GM12878 (cell line): Measurements from ENCODE around the gene FNDC3B. TPM values are rescaled to one million over a fixed set of nuclear protein-coding genes. Genes with fewer than 3 reads are reported as not detected.

Experiments
- ATAC-seq: fragments of 200-7000 bp; cut with Tn5 transposase; 3 replicates; pipeline ENCODE4 v1.9.1; 2020; ENCODE audit warnings: mild to moderate bottlenecking, moderate library complexity
- BruUV-seq: library from RNA; stranded (reverse); fragments of 400-500 nt; replicated peaks from 2 replicates; lab custom pipeline; 2021; lab: Mats Ljungman, UMichigan
- CTCF ChIA-PET: fragments of 300-600 bp; sonication (Branson Sonifier 250); formaldehyde crosslinking; extraction: SDS; loops from one replicate; lab custom pipeline; 2021; ENCODE audit warnings: inconsistent platforms; lab: Yijun Ruan, JAX
- POLR2A ChIA-PET: fragments of 350-600 bp; formaldehyde crosslinking; extraction: SDS; loops from one replicate; lab custom pipeline; 2021; ENCODE audit warnings: inconsistent platforms; lab: Charles Lee
- RAD21 ChIA-PET: fragments of 300-600 bp; sonication (Branson Sonifier 250); formaldehyde crosslinking; loops from one replicate; lab custom pipeline; 2023; ENCODE audit warnings: antibody characterized with exemption; ENCODE audit not compliant: unreplicated experiment; lab: Charles Lee
- SMC1A ChIA-PET: fragments of 300-600 bp; sonication (Branson Sonifier 250); formaldehyde crosslinking; loops from one replicate; lab custom pipeline; 2023; ENCODE audit not compliant: unreplicated experiment, uncharacterized antibody; lab: Charles Lee
- DNase-seq: peaks from one replicate; pipeline ENCODE4 v3.0.0-alpha.2; 2011; ENCODE audit warnings: low read depth, low spot score
- FAIRE-seq: peaks from 3 replicates; lab custom pipeline; 2011; peaks lifted over from hg19 to GRCh38; lab: Jason Lieb, UNC
- H2AFZ ChIP-seq: 2 replicates; pipeline ENCODE4 v1.6.0; 2011; ENCODE audit warnings: low read depth, low read length, control low read depth; ENCODE audit not compliant: control insufficient read depth
- H3K27ac ChIP-seq: 2 replicates; pipeline ENCODE4 v1.5.1; 2011; ENCODE audit warnings: control low read depth; ENCODE audit not compliant: control insufficient read depth, insufficient read depth
- H3K27me3 ChIP-seq, 2 experiments: replicated peaks in 1 of 2; 2 replicates each; pipeline versions ENCODE4 v1.6.0 to v1.6.1; 2011; ENCODE audit warnings: low read length in 1 of 2; ENCODE audit not compliant: control insufficient read depth in 2 of 2, insufficient read depth in 2 of 2
- H3K36me3 ChIP-seq, 2 experiments: 2 replicates each; pipeline ENCODE4 v1.5.1; 2011; ENCODE audit warnings: low read length in 1 of 2; ENCODE audit not compliant: control insufficient read depth in 2 of 2, insufficient read depth in 2 of 2
- H3K4me1 ChIP-seq: 2 replicates; pipeline ENCODE4 v1.6.1; 2011; ENCODE audit warnings: mild to moderate bottlenecking, low read length, moderate library complexity, mixed read lengths; ENCODE audit not compliant: control insufficient read depth, insufficient read depth
- H3K4me2 ChIP-seq: 2 replicates; pipeline ENCODE4 v1.6.0; 2011; ENCODE audit warnings: control low read depth; ENCODE audit not compliant: control insufficient read depth, insufficient read depth
- H3K4me3 ChIP-seq: fragments of 200-600 bp; sonication (generic); 2 replicates; pipeline ENCODE4 v1.5.1; 2016
- H3K79me2 ChIP-seq: 2 replicates; pipeline ENCODE4 v1.6.0; 2011; ENCODE audit warnings: low read length; ENCODE audit not compliant: control insufficient read depth, insufficient read depth
- H3K9ac ChIP-seq: 2 replicates; pipeline ENCODE4 v1.8.0; 2011; ENCODE audit warnings: low read length, control low read depth, mixed read lengths; ENCODE audit not compliant: control insufficient read depth, insufficient read depth
- H3K9me3 ChIP-seq: replicated peaks from 3 replicates; pipeline ENCODE4 v1.5.1; 2011; ENCODE audit warnings: mild to moderate bottlenecking, low read length; ENCODE audit not compliant: control insufficient read depth, insufficient read depth
- H4K20me1 ChIP-seq: 2 replicates; pipeline ENCODE4 v1.6.0; 2011; ENCODE audit not compliant: control insufficient read depth, insufficient read depth
- CBX3 ChIP-seq: fragments of 200-600 bp; sonication (generic); IDR thresholded peaks from 2 replicates; pipeline ENCODE4 v1.6.1; 2016; ENCODE audit warnings: low read depth, borderline replicate concordance
- CREB1 ChIP-seq: IDR thresholded peaks from 2 replicates; pipeline ENCODE4 v1.6.1; 2012; ENCODE audit warnings: low read depth, mild to moderate bottlenecking, inconsistent platforms
- CREM ChIP-seq: IDR thresholded peaks from 2 replicates; pipeline ENCODE4 v1.6.1; 2014; ENCODE audit warnings: antibody characterized with exemption, low read depth
- FOXM1 ChIP-seq: IDR thresholded peaks from 2 replicates; pipeline ENCODE4 v1.6.1; 2012; ENCODE audit warnings: low read depth, mild to moderate bottlenecking, inconsistent platforms, low read length, moderate library complexity
- GABPA ChIP-seq: IDR thresholded peaks from 2 replicates; pipeline ENCODE4 v1.6.1; 2014; ENCODE audit warnings: antibody characterized with exemption, low read depth, mild to moderate bottlenecking, inconsistent platforms
- HCFC1 ChIP-seq: fragments of 150-350 bp; IDR thresholded peaks from 2 replicates; pipeline ENCODE4 v1.6.1; 2014; ENCODE audit warnings: low read length
- HDGF ChIP-seq: fragments of 450-650 bp; IDR thresholded peaks from 2 replicates; pipeline ENCODE4 v1.6.1; 2016; ENCODE audit warnings: antibody characterized with exemption
- IKZF2 ChIP-seq, 2 experiments: fragments of 450-650 bp; IDR thresholded peaks; 2 replicates each; pipeline ENCODE4 v1.6.1; 2017; ENCODE audit warnings: mild to moderate bottlenecking in 2 of 2, moderate library complexity in 2 of 2
- KLF5 ChIP-seq: fragments of 450-650 bp; IDR thresholded peaks from 2 replicates; pipeline ENCODE4 v1.6.1; 2014; ENCODE audit warnings: mild to moderate bottlenecking; ENCODE audit not compliant: partially characterized antibody
- MEF2B ChIP-seq: fragments of 450-650 bp; IDR thresholded peaks from 2 replicates; pipeline ENCODE4 v1.6.1; 2018; ENCODE audit warnings: mild to moderate bottlenecking, moderate library complexity; ENCODE audit not compliant: partially characterized antibody, poor library complexity, severe bottlenecking
- NBN ChIP-seq: fragments of 450-650 bp; IDR thresholded peaks from 2 replicates; pipeline ENCODE4 v1.6.1; 2016
- NFIC ChIP-seq: IDR thresholded peaks from 2 replicates; pipeline ENCODE4 v1.6.1; 2012; ENCODE audit warnings: low read depth, mild to moderate bottlenecking, inconsistent platforms, low read length, moderate library complexity
- NFXL1 ChIP-seq: fragments of 450-650 bp; IDR thresholded peaks from 2 replicates; pipeline ENCODE4 v1.6.1; 2017; ENCODE audit warnings: antibody characterized with exemption, mild to moderate bottlenecking, borderline replicate concordance
- NR2C2 ChIP-seq: IDR thresholded peaks from 2 replicates; pipeline ENCODE4 v1.6.1; 2011; ENCODE audit warnings: borderline replicate concordance, low read depth; ENCODE audit not compliant: control insufficient read depth, insufficient read length
- PML ChIP-seq: IDR thresholded peaks from 2 replicates; pipeline ENCODE4 v1.6.1; 2012; ENCODE audit warnings: low read length, inconsistent platforms
- SPI1 ChIP-seq: IDR thresholded peaks from 2 replicates; pipeline ENCODE4 v1.6.1; 2011; ENCODE audit warnings: low read depth, mild to moderate bottlenecking, low read length, moderate library complexity, borderline replicate concordance; ENCODE audit not compliant: insufficient read depth
- YBX1 ChIP-seq: fragments of 450-650 bp; IDR thresholded peaks from 2 replicates; pipeline ENCODE4 v1.6.1; 2016; ENCODE audit warnings: antibody characterized with exemption
- ZBED1 ChIP-seq: IDR thresholded peaks from 2 replicates; pipeline ENCODE4 v1.6.1; 2016; ENCODE audit warnings: borderline replicate concordance
- ZNF24 ChIP-seq: fragments of 450-650 bp; IDR thresholded peaks from 2 replicates; pipeline ENCODE4 v1.6.1; 2017; ENCODE audit warnings: antibody characterized with exemption, mild to moderate bottlenecking
- WGBS: methylation state at CpG from one replicate; pipeline ENCODE4 v1.1.6; 2016; ENCODE audit warnings: low lambda C conversion rate; ENCODE audit not compliant: insufficient replicate concordance, insufficient coverage; ENCODE audit errors: missing lambda C conversion rate; 5-methylcytosine and 5-hydroxymethylcytosine counted together
- in situ Hi-C: fragments of 300-500 bp; cut with MboI; formaldehyde crosslinking; loops from 9 replicates; pipeline ENCODE4 v1.14.3; 2018; ENCODE audit warnings: mixed read lengths
- intact Hi-C: fragments of 100-400 bp; cut with micrococcal nuclease; formaldehyde crosslinking; loops from one replicate; pipeline ENCODE4 v1.14.2; 2022; ENCODE audit not compliant: unreplicated experiment
- polyA plus RNA-seq, 11 experiments: library from polyadenylated mRNA; depleted of rRNA in 4 of 11; unstranded in 6 of 11; stranded (reverse) in 5 of 11; fragments of >200 nt; fragmentation: Nextera tagmentation in 4 of 11; fragmentation: Illumina TruSeq in 1 of 11; extraction: Ambion mirVana in 4 of 11; extraction: Trizol in 1 of 11; gene quantifications; 1 replicate in 1 of 11; 2 replicates in 10 of 11; pipeline versions ENCODE4 v1.2.1 to v1.2.3, GENCODE V29; 2011 to 2016; ENCODE audit warnings: inconsistent platforms in 2 of 11, missing spikeins in 2 of 11, low read depth in 1 of 11
- total RNA-seq, 4 experiments: library from RNA; depleted of rRNA in 3 of 4; stranded (reverse); fragments of >200 nt in 3 of 4; fragmentation: Illumina TruSeq in 1 of 4; extraction: Trizol in 1 of 4; gene quantifications; 2 replicates each; pipeline versions ENCODE4 v1.2.1 to v1.2.3, GENCODE V29; 2013 to 2021
- TF ChIP-seq, protein P1 (sequence below): fragments of 450-650 bp; IDR thresholded peaks from 2 replicates; pipeline ENCODE4 v1.6.1; 2018; ENCODE audit warnings: mild to moderate bottlenecking, low read depth, moderate library complexity; ENCODE audit not compliant: partially characterized antibody
- TF ChIP-seq, protein P2 (sequence below): fragments of 450-650 bp; formaldehyde crosslinking; IDR thresholded peaks from 2 replicates; pipeline ENCODE4 v1.4.0; 2022; ENCODE audit warnings: mild to moderate bottlenecking, moderate library complexity

The FNDC3B gene
- total and polyA plus RNA-seq, 10 of the 15 experiments (the other 5 are each of a cell fraction or from before 2014, with no cell fraction given) = 7.9 to 35.0 (median 18.5) TPM

DNA sequence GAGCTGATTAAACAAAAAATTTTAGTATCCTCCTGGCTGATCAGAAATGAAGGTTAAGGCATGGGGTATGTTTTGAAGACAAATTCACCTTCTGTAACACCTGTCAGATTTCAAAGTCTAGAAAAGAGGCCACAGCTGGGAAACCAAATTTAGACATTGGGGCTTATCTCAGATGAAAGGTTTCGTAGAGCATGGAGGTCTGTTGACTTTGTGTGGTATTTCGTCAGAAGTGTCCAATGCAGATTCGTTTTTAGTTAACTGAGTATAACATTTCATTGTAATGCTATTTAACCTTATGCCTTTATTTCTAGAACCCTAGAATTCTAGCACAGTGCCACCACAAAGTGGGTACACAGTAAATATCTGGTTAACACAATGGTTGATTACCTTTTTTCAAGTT, 61.7 kb downstream of the FNDC3B start:
- FAIRE-seq = peak; percentile 59
- Histone ChIP-seq H3K9me3 (no peaks in the 10 kb centered on the region), H3K27me3 (no peaks in the 10 kb centered on the region), H3K4me3 (0 out of 2 replicates have a peak overlapping the region, but pooled peaks have one; percentile 17), H3K4me1 (peaks cover 62% of the 10 kb centered on the region), H3K4me2 (peak overlapping the region; percentile 32), H3K36me3 (no peaks in the 10 kb centered on the region; a peak in 1 of 4 replicates), H3K9ac (no peak overlapping the region), H3K27ac (peak overlapping the region; percentile 85), H3K79me2 (peaks cover 71% of the 10 kb centered on the region), H2AFZ (no peak overlapping the region), H4K20me1 (no peaks in the 10 kb centered on the region)
- ATAC-seq = peak; percentile 75
- intact Hi-C loops (no loop called here), in situ Hi-C loops (no loop called here)
- POLR2A ChIA-PET = interaction anchor here (0.7 to 2.1 kb wide), 7 partner anchors 9 to 65 kb away, joined by 3 to 9 read pairs (median 3); no protein-coding TSS in a partner anchor
- DNase-seq = peak; percentile 67
- SMC1A ChIA-PET = interaction anchor here (0.5 to 10.8 kb wide), 28 partner anchors 13 to 222 kb away, joined by 3 to 169 read pairs (median 4); partner anchors contain the start of gene FNDC3B
- 0% methylated on average over 3 of the region's 3 CpGs for WGBS
- CTCF ChIA-PET = interaction anchor here (0.6 to 4.4 kb wide), 11 partner anchors 9 to 119 kb away, joined by 3 to 30 read pairs (median 4); no protein-coding TSS in a partner anchor
- BruUV-seq = no TSS peak
- RAD21 ChIA-PET = interaction anchor here (1.0 to 4.7 kb wide), 13 partner anchors 9 to 231 kb away, joined by 3 to 57 read pairs (median 9); partner anchors contain the start of gene FNDC3B
- TF ChIP-seq IKZF2 (IDR thresholded peaks at IDR 0.05) (peak in 1 of 2 experiments; percentile 32; a peak in 1 of 4 replicates), GABPA (no peak), KLF5 (no peak), HDGF (no peak), YBX1 (no peak), CREB1 (peak; percentile 72), NFXL1 (no peak), NR2C2 (no peak), NBN (no peak), ZNF24 (0 out of 2 replicates have a peak, but pooled peaks have one; percentile 17), SPI1 (no peak), ZBED1 (no peak), MEF2B (peak; percentile 72), PML (no peak), CREM (peak; percentile 72; the same call in 1 of the 2 replicates), NFIC (peak; percentile 70; the same call in 1 of the 2 replicates), CBX3 (no peak), HCFC1 (no peak), FOXM1 (peak; percentile 27; the same call in 1 of the 2 replicates)
- TF ChIP-seq, protein P1, sequence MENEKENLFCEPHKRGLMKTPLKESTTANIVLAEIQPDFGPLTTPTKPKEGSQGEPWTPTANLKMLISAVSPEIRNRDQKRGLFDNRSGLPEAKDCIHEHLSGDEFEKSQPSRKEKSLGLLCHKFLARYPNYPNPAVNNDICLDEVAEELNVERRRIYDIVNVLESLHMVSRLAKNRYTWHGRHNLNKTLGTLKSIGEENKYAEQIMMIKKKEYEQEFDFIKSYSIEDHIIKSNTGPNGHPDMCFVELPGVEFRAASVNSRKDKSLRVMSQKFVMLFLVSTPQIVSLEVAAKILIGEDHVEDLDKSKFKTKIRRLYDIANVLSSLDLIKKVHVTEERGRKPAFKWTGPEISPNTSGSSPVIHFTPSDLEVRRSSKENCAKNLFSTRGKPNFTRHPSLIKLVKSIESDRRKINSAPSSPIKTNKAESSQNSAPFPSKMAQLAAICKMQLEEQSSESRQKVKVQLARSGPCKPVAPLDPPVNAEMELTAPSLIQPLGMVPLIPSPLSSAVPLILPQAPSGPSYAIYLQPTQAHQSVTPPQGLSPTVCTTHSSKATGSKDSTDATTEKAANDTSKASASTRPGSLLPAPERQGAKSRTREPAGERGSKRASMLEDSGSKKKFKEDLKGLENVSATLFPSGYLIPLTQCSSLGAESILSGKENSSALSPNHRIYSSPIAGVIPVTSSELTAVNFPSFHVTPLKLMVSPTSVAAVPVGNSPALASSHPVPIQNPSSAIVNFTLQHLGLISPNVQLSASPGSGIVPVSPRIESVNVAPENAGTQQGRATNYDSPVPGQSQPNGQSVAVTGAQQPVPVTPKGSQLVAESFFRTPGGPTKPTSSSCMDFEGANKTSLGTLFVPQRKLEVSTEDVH = no peak
- TF ChIP-seq, protein P2, sequence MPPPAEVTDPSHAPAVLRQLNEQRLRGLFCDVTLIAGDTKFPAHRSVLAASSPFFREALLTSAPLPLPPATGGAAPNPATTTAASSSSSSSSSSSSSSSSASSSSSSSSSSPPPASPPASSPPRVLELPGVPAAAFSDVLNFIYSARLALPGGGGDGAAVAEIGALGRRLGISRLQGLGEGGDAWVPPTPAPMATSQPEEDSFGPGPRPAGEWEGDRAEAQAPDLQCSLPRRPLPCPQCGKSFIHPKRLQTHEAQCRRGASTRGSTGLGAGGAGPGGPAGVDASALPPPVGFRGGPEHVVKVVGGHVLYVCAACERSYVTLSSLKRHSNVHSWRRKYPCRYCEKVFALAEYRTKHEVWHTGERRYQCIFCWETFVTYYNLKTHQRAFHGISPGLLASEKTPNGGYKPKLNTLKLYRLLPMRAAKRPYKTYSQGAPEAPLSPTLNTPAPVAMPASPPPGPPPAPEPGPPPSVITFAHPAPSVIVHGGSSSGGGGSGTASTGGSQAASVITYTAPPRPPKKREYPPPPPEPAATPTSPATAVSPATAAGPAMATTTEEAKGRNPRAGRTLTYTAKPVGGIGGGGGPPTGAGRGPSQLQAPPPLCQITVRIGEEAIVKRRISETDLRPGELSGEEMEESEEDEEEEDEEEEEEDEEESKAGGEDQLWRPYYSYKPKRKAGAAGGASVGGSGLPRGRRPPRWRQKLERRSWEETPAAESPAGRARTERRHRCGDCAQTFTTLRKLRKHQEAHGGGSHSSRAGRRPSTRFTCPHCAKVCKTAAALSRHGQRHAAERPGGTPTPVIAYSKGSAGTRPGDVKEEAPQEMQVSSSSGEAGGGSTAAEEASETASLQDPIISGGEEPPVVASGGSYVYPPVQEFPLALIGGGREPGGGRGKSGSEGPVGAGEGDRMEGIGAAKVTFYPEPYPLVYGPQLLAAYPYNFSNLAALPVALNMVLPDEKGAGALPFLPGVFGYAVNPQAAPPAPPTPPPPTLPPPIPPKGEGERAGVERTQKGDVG = no peak
